H1 (cell line): ENCODE measurements around the gene KRT81. TPM values are rescaled to one million over a fixed set of nuclear protein-coding genes. Genes with fewer than 3 reads are reported as not detected.

ENCODE experiments used
- CTCF ChIA-PET: fragments of 300-600 bp; sonication (Branson Sonifier 250); formaldehyde crosslinking; loops from one replicate; lab custom pipeline; 2021; ENCODE audit not compliant: partially characterized antibody; lab: Charles Lee
- POLR2A ChIA-PET: fragments of 300-600 bp; sonication (Branson Sonifier 250); formaldehyde crosslinking; loops from one replicate; lab custom pipeline; 2021; ENCODE audit warnings: inconsistent platforms; ENCODE audit not compliant: partially characterized antibody; lab: Charles Lee
- DNase-seq, 2 experiments: peaks; one replicate each; pipeline versions ENCODE4 v3.0.0 to v3.0.0-alpha.2; 2010 to 2022; ENCODE audit warnings: low spot score in 2 of 2, low read depth in 1 of 2, mixed read lengths in 1 of 2
- FAIRE-seq: peaks from 2 replicates; lab custom pipeline; 2011; peaks lifted over from hg19 to GRCh38; lab: Jason Lieb, UNC
- H2AFZ ChIP-seq: 2 replicates; pipeline ENCODE4 v1.8.1; 2012; ENCODE audit warnings: low read length, inconsistent platforms
- H2AK5ac ChIP-seq: 2 replicates; pipeline ENCODE4 v1.6.1; 2013; ENCODE audit warnings: low read depth, low read length
- H2BK120ac ChIP-seq: replicated peaks from 2 replicates; pipeline ENCODE3; 2013; ENCODE audit warnings: low read depth, low read length, inconsistent platforms
- H2BK12ac ChIP-seq: 2 replicates; pipeline ENCODE4 v1.6.1; 2013; ENCODE audit warnings: low read depth, low read length
- H2BK15ac ChIP-seq: 2 replicates; pipeline ENCODE4 v1.6.1; 2013; ENCODE audit warnings: low read length
- H2BK20ac ChIP-seq: 2 replicates; pipeline ENCODE4 v1.6.1; 2013; ENCODE audit warnings: low read length
- H2BK5ac ChIP-seq: 2 replicates; pipeline ENCODE4 v1.6.1; 2013; ENCODE audit warnings: low read depth, low read length
- H3K14ac ChIP-seq: 2 replicates; pipeline ENCODE4 v1.6.1; 2013; ENCODE audit warnings: inconsistent platforms; ENCODE audit not compliant: insufficient read length
- H3K18ac ChIP-seq: 2 replicates; pipeline ENCODE4 v1.6.1; 2013; ENCODE audit warnings: low read length; ENCODE audit errors: extremely low read depth
- H3K23ac ChIP-seq: 2 replicates; pipeline ENCODE4 v1.6.1; 2013; ENCODE audit warnings: inconsistent platforms; ENCODE audit not compliant: insufficient read length
- H3K23me2 ChIP-seq: 2 replicates; pipeline ENCODE4 v1.6.1; 2013; ENCODE audit warnings: low read depth, low read length
- H3K27ac ChIP-seq: 2 replicates; pipeline ENCODE4 v1.6.1; 2011; ENCODE audit warnings: low read depth, low read length, inconsistent platforms
- H3K27me3 ChIP-seq, 4 experiments: replicated peaks in 1 of 4; 1 replicate in 1 of 4; 2 replicates in 3 of 4; pipeline versions ENCODE4 v1.6.1 to v1.8.1; 2011 to 2013; ENCODE audit warnings: low read length in 3 of 4, mild to moderate bottlenecking in 3 of 4, inconsistent platforms in 2 of 4, mixed read lengths in 2 of 4, moderate library complexity in 1 of 4; ENCODE audit not compliant: control insufficient read depth in 3 of 4, insufficient read depth in 3 of 4; ENCODE audit errors: extremely low read depth in 1 of 4
- H3K36me3 ChIP-seq, 4 experiments: 2 replicates each; pipeline versions ENCODE4 v1.6.1 to v1.8.1; 2011 to 2013; ENCODE audit warnings: mild to moderate bottlenecking in 4 of 4, low read length in 3 of 4, moderate library complexity in 2 of 4, control low read depth in 1 of 4, inconsistent platforms in 1 of 4; ENCODE audit not compliant: insufficient read depth in 4 of 4, control insufficient read depth in 2 of 4
- H3K4ac ChIP-seq: replicated peaks from 2 replicates; pipeline ENCODE3; 2013; ENCODE audit warnings: low read length, low read depth, mixed read lengths, inconsistent platforms; ENCODE audit not compliant: insufficient read length
- H3K4me1 ChIP-seq, 4 experiments: replicated peaks in 1 of 4; 1 replicate in 1 of 4; 2 replicates in 3 of 4; pipeline versions ENCODE4 v1.6.1 to v1.8.1; 2011 to 2013; ENCODE audit warnings: low read length in 3 of 4, inconsistent platforms in 2 of 4, mixed read lengths in 1 of 4; ENCODE audit not compliant: insufficient read depth in 4 of 4, control insufficient read depth in 3 of 4
- H3K4me2 ChIP-seq, 2 experiments: 2 replicates each; pipeline versions ENCODE4 v1.6.1 to v1.8.1; 2011 to 2013; ENCODE audit warnings: low read depth in 2 of 2, low read length in 2 of 2, control low read depth in 1 of 2, inconsistent platforms in 1 of 2, mild to moderate bottlenecking in 1 of 2; ENCODE audit not compliant: insufficient read depth in 1 of 2
- H3K4me3 ChIP-seq, 4 experiments: fragments of 200-600, 300-600 bp in 1 of 4; sonication (generic), shearing (Covaris generic), sonication (Bioruptor Twin) in 1 of 4; 2 replicates each; pipeline versions ENCODE4 v1.5.1 to v1.8.1; 2011 to 2016; ENCODE audit warnings: low read length in 4 of 4, low read depth in 3 of 4, control low read depth in 2 of 4, inconsistent platforms in 2 of 4, mild to moderate bottlenecking in 2 of 4, mixed read lengths in 1 of 4, moderate library complexity in 1 of 4; ENCODE audit not compliant: insufficient read depth in 2 of 4; ENCODE audit errors: extremely low read depth in 1 of 4
- H3K56ac ChIP-seq: replicated peaks from 2 replicates; pipeline ENCODE3; 2013; ENCODE audit warnings: low read depth, mild to moderate bottlenecking, mixed read lengths, low read length, inconsistent platforms; ENCODE audit not compliant: insufficient read length
- H3K79me1 ChIP-seq: 2 replicates; pipeline ENCODE4 v1.6.1; 2013; ENCODE audit warnings: low read depth, low read length, control low read depth
- H3K79me2 ChIP-seq, 2 experiments: 2 replicates each; pipeline versions ENCODE4 v1.6.1 to v1.8.1; 2012 to 2013; ENCODE audit warnings: low read length in 2 of 2, mild to moderate bottlenecking in 2 of 2, inconsistent platforms in 1 of 2; ENCODE audit not compliant: insufficient read depth in 2 of 2, control insufficient read depth in 1 of 2
- H3K9ac ChIP-seq, 4 experiments: replicated peaks in 1 of 4; 1 replicate in 1 of 4; 2 replicates in 3 of 4; pipeline versions ENCODE4 v1.6.1 to v1.8.1; 2011 to 2013; ENCODE audit warnings: low read depth in 3 of 4, low read length in 3 of 4, control low read depth in 2 of 4, mild to moderate bottlenecking in 2 of 4, moderate library complexity in 2 of 4, inconsistent platforms in 1 of 4; ENCODE audit errors: extremely low read depth in 1 of 4
- H3K9me3 ChIP-seq, 2 experiments: 2 replicates each; pipeline versions ENCODE4 v1.6.1 to v1.8.1; 2012 to 2013; ENCODE audit warnings: mild to moderate bottlenecking in 2 of 2, moderate library complexity in 2 of 2, control low read depth in 1 of 2, inconsistent platforms in 1 of 2, low read depth in 1 of 2, low read length in 1 of 2, mixed read lengths in 1 of 2; ENCODE audit not compliant: insufficient read depth in 2 of 2
- H4K20me1 ChIP-seq, 2 experiments: replicated peaks in 1 of 2; 2 replicates each; pipeline versions ENCODE3 to v1.8.1; 2011 to 2013; ENCODE audit warnings: inconsistent platforms in 2 of 2, low read length in 2 of 2, mild to moderate bottlenecking in 1 of 2; ENCODE audit not compliant: insufficient read depth in 2 of 2, control insufficient read depth in 1 of 2
- H4K5ac ChIP-seq: 2 replicates; pipeline ENCODE4 v1.6.1; 2013; ENCODE audit warnings: low read length, low read depth, mixed read lengths, inconsistent platforms; ENCODE audit not compliant: insufficient read length
- H4K8ac ChIP-seq: 2 replicates; pipeline ENCODE4 v1.8.0; 2013; ENCODE audit warnings: mild to moderate bottlenecking, moderate library complexity, low read length, inconsistent platforms; ENCODE audit not compliant: insufficient read depth; ENCODE audit errors: extremely low read depth
- H4K91ac ChIP-seq: replicated peaks from 2 replicates; pipeline ENCODE3; 2013; ENCODE audit warnings: low read length, mixed read lengths, inconsistent platforms; ENCODE audit not compliant: insufficient read length
- BRCA1 ChIP-seq: IDR thresholded peaks from 2 replicates; pipeline ENCODE4 v1.6.1; 2012; ENCODE audit warnings: low read depth, low read length, improper control_type of control experiment
- CBX5 ChIP-seq: fragments of 300-800, 300-1000 bp; sonication (generic); IDR thresholded peaks from 2 replicates; pipeline ENCODE4 v1.7.1; 2016; ENCODE audit warnings: antibody characterized with exemption, low read length, low read depth
- CTCF ChIP-seq, 3 experiments: IDR thresholded peaks; 1 replicate in 2 of 3; 2 replicates in 1 of 3; pipeline versions ENCODE4 v1.5.1 to v1.6.1; 2011; ENCODE audit warnings: low read length in 3 of 3, mild to moderate bottlenecking in 3 of 3, inconsistent platforms in 2 of 3, low read depth in 1 of 3, moderate library complexity in 1 of 3; ENCODE audit not compliant: insufficient read depth in 1 of 3; ENCODE audit errors: control extremely low read depth in 1 of 3
- JUN ChIP-seq: IDR thresholded peaks from 2 replicates; pipeline ENCODE4 v1.6.1; 2011; ENCODE audit warnings: low read depth, mild to moderate bottlenecking, improper control_type of control experiment, low read length
- JUND ChIP-seq: IDR thresholded peaks from 2 replicates; pipeline ENCODE4 v1.6.1; 2011; ENCODE audit warnings: mild to moderate bottlenecking, improper control_type of control experiment, low read length
- KDM1A ChIP-seq: fragments of 200-600, 300-600 bp; sonication (generic); IDR thresholded peaks from 2 replicates; pipeline ENCODE4 v1.7.1; 2016; ENCODE audit warnings: mild to moderate bottlenecking, low read length, borderline replicate concordance
- KDM4A ChIP-seq: IDR thresholded peaks from one replicate; pipeline ENCODE4 v1.7.1; 2012; ENCODE audit warnings: low read depth, mild to moderate bottlenecking, moderate library complexity, low read length, inconsistent platforms; ENCODE audit not compliant: severe bottlenecking
- RBBP5 ChIP-seq: IDR thresholded peaks from 2 replicates; pipeline ENCODE4 v1.7.1; 2012; ENCODE audit warnings: low read depth, mild to moderate bottlenecking, inconsistent platforms, low read length, moderate library complexity, borderline replicate concordance
- RNF2 ChIP-seq: fragments of 200-900, 300-1000 bp; sonication (generic); IDR thresholded peaks from 2 replicates; pipeline ENCODE4 v1.7.1; 2016; ENCODE audit warnings: borderline replicate concordance, low read depth, mild to moderate bottlenecking, antibody characterized with exemption, low read length; ENCODE audit not compliant: poor library complexity, severe bottlenecking; ENCODE audit errors: missing control alignments
- SIX5 ChIP-seq: IDR thresholded peaks from 2 replicates; pipeline ENCODE4 v1.6.1; 2011; ENCODE audit warnings: mild to moderate bottlenecking, low read depth, low read length
- SP4 ChIP-seq: IDR thresholded peaks from 2 replicates; pipeline ENCODE4 v1.6.1; 2012; ENCODE audit warnings: low read length, inconsistent platforms
- TEAD4 ChIP-seq: IDR thresholded peaks from 2 replicates; pipeline ENCODE4 v1.6.1; 2012; ENCODE audit warnings: low read depth, low read length, inconsistent platforms, mixed read lengths
- WGBS, 2 experiments: shearing (Covaris generic) in 1 of 2; methylation state at CpG; one replicate each; pipeline versions ENCODE4 v1.1.6 to v1.1.7; 2013 to 2015; ENCODE audit warnings: low lambda C conversion rate in 2 of 2, mixed read lengths in 2 of 2, inconsistent platforms in 1 of 2, low coverage in 1 of 2, missing lambda C conversion rate in 1 of 2; ENCODE audit not compliant: insufficient replicate concordance in 2 of 2, insufficient coverage in 1 of 2, insufficient read length in 1 of 2; ENCODE audit errors: extremely low coverage in 1 of 2, missing lambda C conversion rate in 1 of 2; 5-methylcytosine and 5-hydroxymethylcytosine counted together
- polyA plus RNA-seq, 7 experiments: library from polyadenylated mRNA; depleted of rRNA in 3 of 7; stranded (reverse) in 5 of 7; unstranded in 2 of 7; fragments of >200 nt in 5 of 7; fragments of 200-250 nt in 2 of 7; gene quantifications; 1 replicate in 5 of 7; 2 replicates in 1 of 7; 4 replicates in 1 of 7; pipeline versions ENCODE4 v1.2.1 to v1.2.3, GENCODE V29; 2011 to 2013; ENCODE audit warnings: missing spikeins in 2 of 7, mixed read lengths in 2 of 7
- total RNA-seq: library from RNA; stranded (reverse); fragmentation: NEBNext Ultra II Directional; extraction: Animal tissue kit (Norgen Biotek cat#: 25700); gene quantifications from 2 replicates; pipeline ENCODE4 v1.2.1, GENCODE V29; 2021

The KRT81 gene
- total and polyA plus RNA-seq, 2 of the 8 experiments (the other 6 are each of a cell fraction or from before 2014, with no cell fraction given), result not detected

- Histone ChIP-seq H3K4ac (no peak overlapping the region), H3K79me1 (no peaks in the 10 kb centered on the region), H4K91ac (no peak overlapping the region), H4K8ac (no peak overlapping the region), H3K27me3 (peaks cover 14 to 48% (median 38%) of the 10 kb centered on the region in 4 experiments), H3K9me3 (peaks cover 0 to 2% of the 10 kb centered on the region in 2 experiments; a peak in 2 of 4 replicates), H3K18ac (no peak overlapping the region), H3K36me3 (no peaks in the 10 kb centered on the region), H2BK12ac (no peak overlapping the region), H3K23me2 (peaks cover 3% of the 10 kb centered on the region; the same call in 1 of the 2 replicates), H4K20me1 (no peaks in the 10 kb centered on the region), H3K56ac (no peak overlapping the region), H3K23ac (no peak overlapping the region), H3K9ac (no peak overlapping the region), H3K14ac (no peak overlapping the region), H2AFZ (no peak overlapping the region), H3K4me2 (no peak overlapping the region), H2BK120ac (no peak overlapping the region), H3K79me2 (no peaks in the 10 kb centered on the region), H4K5ac (no peak overlapping the region), H2BK15ac (no peak overlapping the region), H2BK5ac (no peak overlapping the region), H2AK5ac (no peak overlapping the region), H3K4me1 (peaks cover 0 to 6% (median under 1%) of the 10 kb centered on the region in 4 experiments; a peak in 3 of 7 replicates), H3K27ac (no peak overlapping the region), H2BK20ac (no peak overlapping the region), H3K4me3 (no peak overlapping the region)
- WGBS, 2 experiments, result 54% methylated on average over 2 of the region's 2 CpGs; no CpG with 5 or more reads in 1 of the 2 experiments
- DNase-seq (no peak), FAIRE-seq (no peak)
- CTCF ChIA-PET, result interaction anchor here (0.7 to 14.6 kb wide), 10 partner anchors 19 to 128 kb away, joined by 3 to 151 read pairs (median 6); partner anchors contain the start of gene KRT7
- POLR2A ChIA-PET, result interaction anchor here (1.6 to 2.1 kb wide), 2 partner anchors 9 to 18 kb away, joined by 5 to 6 read pairs; no protein-coding TSS in a partner anchor
- TF ChIP-seq KDM4A, result no peak
- no peak for TF ChIP-seq SIX5
- no peak for TF ChIP-seq RNF2
- no peak for TF ChIP-seq KDM1A
- no peak for TF ChIP-seq JUND
- no peak for TF ChIP-seq CTCF (IDR thresholded peaks at IDR 0.05; ENCODE audit: control extremely low read depth in 1 of 3, insufficient read depth in 1 of 3, low read depth in 1 of 3, low read length in 3 of 3)
- no peak for TF ChIP-seq TEAD4
- no peak for TF ChIP-seq SP4
- no peak for TF ChIP-seq CBX5
- no peak for TF ChIP-seq JUN
- no peak for TF ChIP-seq BRCA1
- TF ChIP-seq RBBP5, result no peak
These were observed 34.8 kb downstream of the KRT81 start for GRCh38 chr12:52256584-52256935.
